Esophagus squamous epithelium (tissue), 4 donors: ENCODE measurements around the gene CNTNAP3B. TPM values are rescaled to one million over a fixed set of nuclear protein-coding genes. Genes with fewer than 3 reads are reported as not detected.

Source experiments
- small RNA-seq, 4 donors: library from RNA; depleted of rRNA; stranded (forward); fragments of <200 nt; gene quantifications; one replicate each; pipeline ENCODE3, GENCODE V24; 2016
- total RNA-seq, 4 donors: library from RNA; depleted of rRNA; stranded (reverse); fragments of >200 nt; gene quantifications; one replicate each; pipeline ENCODE4 v1.1.0, GENCODE V29; 2016

CNTNAP3B gene
- total RNA-seq, 4 donors from 2014 or later, result 7.1 to 62.0 (median 10.1) TPM

Small RNAs within 50 kb of the gene (small RNA-seq; reads per million reads assigned to genes)
- 0 reads per million in 4 donors for gene RN7SL343P

Other genes with a start within 250 kb of the CNTNAP3B start
- gene SPATA31A6, start 54.2 kb upstream of the CNTNAP3B start, total RNA-seq, result not detected